Gastrocnemius medialis (tissue), 4 donors: ENCODE measurements around the gene ZNF423. TPM values are rescaled to one million over a fixed set of nuclear protein-coding genes. Genes with fewer than 3 reads are reported as not detected.

Source experiments
- ATAC-seq, 2 donors: fragments of 150-250 bp; one replicate each; pipeline ENCODE4 v1.9.1; 2016
- DNase-seq, 2 donors: peaks; one replicate each; pipeline ENCODE4 v3.0.0-alpha.2; 2019
- H3K27ac ChIP-seq, 4 donors: fragments of 200-600 bp; sonication (generic); 1 replicate in 1 of 4; 2 replicates in 3 of 4; pipeline ENCODE4 v1.5.1; 2016 to 2018; ENCODE audit warnings: mild to moderate bottlenecking in 2 of 4, moderate library complexity in 1 of 4
- H3K27me3 ChIP-seq, 3 donors: fragments of 200-600 bp; sonication (generic) in 2 of 3; 1 replicate in 1 of 3; 2 replicates in 2 of 3; pipeline versions ENCODE4 v1.5.1 to v1.6.0; 2016 to 2019; ENCODE audit warnings: mild to moderate bottlenecking in 1 of 3, moderate library complexity in 1 of 3
- H3K36me3 ChIP-seq, 2 donors: fragments of 200-600 bp; sonication (generic) in 1 of 2; one replicate each; pipeline ENCODE4 v1.5.1; 2017 to 2018
- H3K4me1 ChIP-seq, 2 donors: fragments of 200-600 bp; sonication (generic) in 1 of 2; one replicate each; pipeline ENCODE4 v1.5.1; 2016 to 2017; ENCODE audit warnings: mild to moderate bottlenecking in 2 of 2
- H3K4me3 ChIP-seq, 4 donors: fragments of 200-600 bp; sonication (generic) in 3 of 4; 1 replicate in 1 of 4; 2 replicates in 3 of 4; pipeline ENCODE4 v1.5.1; 2016 to 2019; ENCODE audit warnings: mild to moderate bottlenecking in 2 of 4
- H3K9me3 ChIP-seq, 3 donors: fragments of 200-600 bp; sonication (generic) in 2 of 3; 1 replicate in 1 of 3; 2 replicates in 2 of 3; pipeline ENCODE4 v1.5.1; 2016 to 2019
- POLR2A ChIP-seq, 2 donors: fragments of 450-650 bp; IDR thresholded peaks; one replicate each; pipeline ENCODE4 v1.6.1; 2017; ENCODE audit warnings: antibody characterized with exemption in 2 of 2, mild to moderate bottlenecking in 2 of 2, moderate library complexity in 2 of 2
- in situ Hi-C, 4 donors: fragments of 200-750 bp; cut with MboI; loops; one replicate each; pipeline versions ENCODE4 v1.15.0 to v1.8.0; 2017; ENCODE audit warnings: low sequenced_read_pairs in 4 of 4
- intact Hi-C: fragments of 100-400 bp; cut with DNase I; formaldehyde crosslinking; loops from one replicate; pipeline ENCODE4 v1.15.1; 2023; ENCODE audit warnings: low total_unique reads
- total RNA-seq, 4 donors: library from RNA; depleted of rRNA; stranded (reverse); fragments of >200 nt; gene quantifications; one replicate each; pipeline versions ENCODE4 v1.1.0 to v1.2.3, GENCODE V29; 2016
- TF ChIP-seq, protein P1 (sequence below), 5 experiments: fragments of 450-650 bp in 3 of 5; fragments of 200-600 bp in 2 of 5; sonication (generic) in 2 of 5; IDR thresholded peaks in 4 of 5; conservative IDR thresholded peaks in 1 of 5; 1 replicate in 4 of 5; 2 replicates in 1 of 5; pipeline ENCODE4 v1.5.1; 2016 to 2019; ENCODE audit warnings: antibody characterized with exemption in 5 of 5, mild to moderate bottlenecking in 3 of 5, moderate library complexity in 3 of 5

ZNF423 gene
- total RNA-seq, 4 donors from 2014 or later = 8.4 to 15.8 (median 12.5) TPM

DNA sequence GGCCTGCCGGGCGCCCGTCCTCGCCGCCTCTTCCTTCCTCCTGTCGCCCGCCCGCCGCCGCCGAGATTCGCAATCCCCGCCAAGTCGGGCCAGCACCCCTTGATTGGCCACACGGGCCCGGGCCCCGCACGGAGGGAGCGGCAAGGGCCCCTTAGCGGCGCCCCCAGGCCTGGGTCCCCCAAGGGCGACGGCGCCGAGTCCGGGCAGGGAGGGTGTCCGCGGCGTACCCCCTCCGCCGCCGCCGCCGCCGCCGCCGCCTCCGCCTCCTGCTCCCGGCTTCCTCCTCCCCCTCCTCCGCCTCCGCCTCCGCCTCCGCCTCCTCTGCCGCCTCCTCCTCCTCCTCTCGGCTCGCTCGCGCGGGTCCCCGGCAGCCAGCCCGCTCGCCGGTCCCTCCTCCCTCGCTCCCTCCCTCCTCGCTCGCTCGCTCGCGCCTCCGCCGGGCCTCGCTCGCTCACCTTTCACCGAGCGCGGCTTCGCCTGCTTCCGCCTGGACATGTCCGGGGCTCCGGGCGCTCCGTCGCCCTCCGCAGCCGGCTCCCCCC lies 561 bp downstream of the ZNF423 start:
- H3K4me1 ChIP-seq = peaks cover 39 to 50% of the 10 kb centered on the region in 2 donors
- no peaks in the 10 kb centered on the region for H3K9me3 ChIP-seq
- ATAC-seq (peak; percentile 59 to 69), DNase-seq (peak; percentile 89)
- H3K4me3 ChIP-seq = peak overlapping the region; percentile 71 to 96 (median 84)
- in situ Hi-C loops (loop anchor here (25.0 kb wide), 2 partner anchors 243 to 368 kb away; no protein-coding TSS in a partner anchor), intact Hi-C loops (loop anchor here (2.0 to 10.0 kb wide), 5 partner anchors 21 to 1471 kb away; partner anchors contain the start of gene SIAH1)
- TF ChIP-seq POLR2A (IDR thresholded peaks at IDR 0.05) = peak; percentile 90 to 96
- TF ChIP-seq, protein P1, sequence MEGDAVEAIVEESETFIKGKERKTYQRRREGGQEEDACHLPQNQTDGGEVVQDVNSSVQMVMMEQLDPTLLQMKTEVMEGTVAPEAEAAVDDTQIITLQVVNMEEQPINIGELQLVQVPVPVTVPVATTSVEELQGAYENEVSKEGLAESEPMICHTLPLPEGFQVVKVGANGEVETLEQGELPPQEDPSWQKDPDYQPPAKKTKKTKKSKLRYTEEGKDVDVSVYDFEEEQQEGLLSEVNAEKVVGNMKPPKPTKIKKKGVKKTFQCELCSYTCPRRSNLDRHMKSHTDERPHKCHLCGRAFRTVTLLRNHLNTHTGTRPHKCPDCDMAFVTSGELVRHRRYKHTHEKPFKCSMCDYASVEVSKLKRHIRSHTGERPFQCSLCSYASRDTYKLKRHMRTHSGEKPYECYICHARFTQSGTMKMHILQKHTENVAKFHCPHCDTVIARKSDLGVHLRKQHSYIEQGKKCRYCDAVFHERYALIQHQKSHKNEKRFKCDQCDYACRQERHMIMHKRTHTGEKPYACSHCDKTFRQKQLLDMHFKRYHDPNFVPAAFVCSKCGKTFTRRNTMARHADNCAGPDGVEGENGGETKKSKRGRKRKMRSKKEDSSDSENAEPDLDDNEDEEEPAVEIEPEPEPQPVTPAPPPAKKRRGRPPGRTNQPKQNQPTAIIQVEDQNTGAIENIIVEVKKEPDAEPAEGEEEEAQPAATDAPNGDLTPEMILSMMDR (IDR thresholded peaks at IDR 0.05 in 4 of 5, conservative IDR thresholded peaks at IDR 0.05 in 1 of 5) = no peak
- no peaks in the 10 kb centered on the region for H3K36me3 ChIP-seq
- H3K27ac ChIP-seq = peak overlapping the region; percentile 92 to 98 (median 94)
- H3K27me3 ChIP-seq = no peaks in the 10 kb centered on the region

DNA sequence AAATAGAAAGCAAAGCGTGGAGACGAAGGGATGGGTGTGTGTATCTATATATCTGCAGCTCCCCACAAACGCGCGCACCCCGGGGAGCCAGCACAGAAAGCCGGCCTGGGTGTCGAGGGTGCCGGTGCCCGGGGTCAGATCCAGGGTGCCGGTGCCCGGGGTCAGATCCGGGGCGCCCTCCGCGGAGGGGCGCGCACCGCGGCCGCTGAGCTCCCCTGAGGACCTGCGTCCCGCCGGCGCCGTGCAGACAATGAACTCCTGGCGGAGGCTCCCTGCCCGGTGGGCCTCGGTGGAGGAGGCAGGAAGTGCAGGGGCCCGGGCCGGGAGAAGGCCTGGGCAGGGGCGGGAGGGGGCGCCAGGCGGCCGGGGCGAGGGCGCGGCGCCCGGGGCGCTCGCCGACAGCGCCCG lies 1.1 kb downstream of the ZNF423 start:
- DNase-seq (peak in 1 of 2 donors; percentile 43), ATAC-seq (peak; percentile 0 to 7)
- intact Hi-C loops (loop anchor here (2.0 to 10.0 kb wide), 5 partner anchors 20 to 1470 kb away; partner anchors contain the start of gene SIAH1), in situ Hi-C loops (loop anchor here (25.0 kb wide), 2 partner anchors 242 to 367 kb away; no protein-coding TSS in a partner anchor)
- no peak for TF ChIP-seq POLR2A (IDR thresholded peaks at IDR 0.05)
- TF ChIP-seq, protein P1 (IDR thresholded peaks at IDR 0.05 in 4 of 5, conservative IDR thresholded peaks at IDR 0.05 in 1 of 5) = peak in 1 of 5 experiments; percentile 10
- Histone ChIP-seq H3K9me3 (no peaks in the 10 kb centered on the region), H3K27me3 (no peaks in the 10 kb centered on the region), H3K36me3 (no peaks in the 10 kb centered on the region), H3K4me3 (peak overlapping the region; percentile 71 to 96 (median 84)), H3K27ac (peak overlapping the region; percentile 92 to 98 (median 94)), H3K4me1 (peaks cover 45 to 56% of the 10 kb centered on the region in 2 donors)

DNA sequence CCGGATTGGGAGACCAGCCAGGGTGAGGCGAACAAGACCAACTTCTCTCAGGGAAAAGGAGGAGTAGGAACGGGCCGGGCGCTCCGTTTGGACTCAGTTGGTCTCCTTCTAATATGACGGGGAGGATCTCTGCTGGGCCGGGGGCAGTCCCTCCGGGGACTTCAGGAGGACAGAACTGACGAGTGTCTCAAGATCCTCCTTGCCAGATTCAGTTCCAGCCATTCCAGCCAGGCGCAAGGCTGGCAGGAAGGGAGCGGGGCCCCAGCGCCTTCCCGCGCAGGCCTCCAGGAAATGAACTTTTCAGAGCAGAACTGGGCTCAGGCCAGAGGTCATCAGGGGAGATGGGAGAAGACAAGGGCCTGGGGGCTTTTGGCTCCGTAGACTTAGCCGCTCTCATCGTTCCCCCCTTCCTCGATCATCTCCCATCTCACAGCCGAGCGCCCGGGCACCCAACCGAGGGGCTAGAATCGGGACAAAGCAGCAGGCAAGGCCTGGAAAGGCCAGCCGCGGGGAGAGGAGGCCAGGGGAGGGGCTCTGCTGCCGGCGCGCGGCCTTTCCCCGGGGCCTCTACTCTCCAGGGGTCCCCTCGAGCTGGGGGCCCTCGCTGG lies 1.6 kb downstream of the ZNF423 start:
- Histone ChIP-seq H3K4me3 (peak overlapping the region; percentile 71 to 96 (median 84)), H3K9me3 (no peaks in the 10 kb centered on the region), H3K4me1 (peaks cover 50 to 58% of the 10 kb centered on the region in 2 donors), H3K36me3 (no peaks in the 10 kb centered on the region), H3K27me3 (no peaks in the 10 kb centered on the region), H3K27ac (peak overlapping the region; percentile 92 to 98 (median 94))
- ATAC-seq (no peak), DNase-seq (peak in 1 of 2 donors; percentile 40)
- in situ Hi-C loops (loop anchor here (25.0 kb wide), 2 partner anchors 242 to 367 kb away; no protein-coding TSS in a partner anchor), intact Hi-C loops (loop anchor here (2.0 to 10.0 kb wide), 2 partner anchors 19 to 1469 kb away; partner anchors contain the start of gene SIAH1)
- TF ChIP-seq POLR2A (IDR thresholded peaks at IDR 0.05) = peak in 1 of 2 donors; percentile 26
- TF ChIP-seq, protein P1 (IDR thresholded peaks at IDR 0.05 in 4 of 5, conservative IDR thresholded peaks at IDR 0.05 in 1 of 5) = no peak

DNA sequence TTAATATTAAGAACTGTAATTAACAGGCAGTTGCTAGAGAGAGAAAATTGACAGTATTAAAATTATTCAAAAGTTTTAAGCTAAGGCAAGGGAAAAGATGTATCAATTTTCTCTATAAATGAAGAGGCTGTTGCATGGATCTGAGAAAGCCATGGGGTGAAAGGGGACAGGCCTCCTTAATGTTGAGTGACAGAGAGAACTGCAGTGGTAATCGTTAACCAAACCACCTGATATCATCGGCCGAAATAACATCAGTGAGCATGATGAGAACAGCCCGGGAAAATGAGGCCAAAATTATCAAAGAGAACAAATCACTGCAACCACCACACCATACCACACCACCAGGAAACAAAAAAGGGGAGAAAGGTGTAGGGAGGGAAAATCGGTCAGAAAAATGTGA lies 3.6 kb downstream of the ZNF423 start:
- Histone ChIP-seq H3K36me3 (no peaks in the 10 kb centered on the region), H3K27me3 (no peaks in the 10 kb centered on the region), H3K4me3 (no peak overlapping the region), H3K27ac (peak overlapping the region; percentile 92 to 98 (median 94)), H3K4me1 (peaks cover 58 to 62% of the 10 kb centered on the region in 2 donors), H3K9me3 (no peaks in the 10 kb centered on the region)
- in situ Hi-C loops (loop anchor here (25.0 kb wide), 2 partner anchors 240 to 365 kb away; no protein-coding TSS in a partner anchor), intact Hi-C loops (loop anchor here (10.0 kb wide), 1 partner anchor 1467 kb away; the partner anchor contains the start of gene SIAH1)
- no peak for ATAC-seq
- TF ChIP-seq POLR2A (IDR thresholded peaks at IDR 0.05) = no peak
- TF ChIP-seq, protein P1 (IDR thresholded peaks at IDR 0.05 in 4 of 5, conservative IDR thresholded peaks at IDR 0.05 in 1 of 5) = no peak
- DNase-seq = no peak
